GM23338 (cell line): ENCODE data around the gene OPRL1. TPM values are rescaled to one million over a fixed set of nuclear protein-coding genes. Genes with fewer than 3 reads are reported as not detected.

ENCODE experiments used
- ATAC-seq: fragments of 200-7000 bp; cut with Tn5 transposase; 3 replicates; pipeline ENCODE4 v1.9.1; 2020
- DNase-seq: peaks from one replicate; pipeline ENCODE4 v3.0.0-alpha.2; 2015; ENCODE audit warnings: low spot score
- H2AFZ ChIP-seq: fragments of 200-600 bp; sonication (generic); 2 replicates; pipeline ENCODE4 v1.8.0; 2016; ENCODE audit warnings: antibody characterized with exemption, mild to moderate bottlenecking, moderate library complexity
- H3F3A ChIP-seq: fragments of 200-600 bp; sonication (generic); replicated peaks from 2 replicates; pipeline ENCODE4 v1.8.0; 2017; ENCODE audit warnings: antibody characterized with exemption, mixed run types, low read depth
- H3K27ac ChIP-seq: fragments of 200-600 bp; sonication (generic); 2 replicates; pipeline ENCODE4 v1.6.1; 2016; ENCODE audit warnings: low read depth
- H3K27me3 ChIP-seq: fragments of 200-600 bp; sonication (generic); 2 replicates; pipeline ENCODE4 v1.8.0; 2016; ENCODE audit warnings: mild to moderate bottlenecking, mixed run types, moderate library complexity; ENCODE audit not compliant: insufficient read depth
- H3K36me3 ChIP-seq: fragments of 200-600 bp; sonication (generic); 2 replicates; pipeline ENCODE4 v1.8.0; 2016; ENCODE audit warnings: mild to moderate bottlenecking; ENCODE audit not compliant: insufficient read depth
- H3K4me1 ChIP-seq: fragments of 200-600 bp; sonication (generic); 2 replicates; pipeline ENCODE4 v1.8.0; 2016; ENCODE audit warnings: mild to moderate bottlenecking, moderate library complexity; ENCODE audit not compliant: insufficient read depth
- H3K4me2 ChIP-seq: fragments of 200-600 bp; sonication (generic); 2 replicates; pipeline ENCODE4 v1.7.1; 2017; ENCODE audit warnings: mixed run types
- H3K4me3 ChIP-seq: fragments of 200-600 bp; sonication (generic); 2 replicates; pipeline ENCODE4 v1.6.1; 2016; ENCODE audit warnings: mixed run types
- H3K79me2 ChIP-seq: fragments of 200-600 bp; sonication (generic); replicated peaks from 2 replicates; pipeline ENCODE4 v1.8.0; 2017; ENCODE audit warnings: mild to moderate bottlenecking; ENCODE audit not compliant: insufficient read depth
- H3K9me2 ChIP-seq: fragments of 200-600 bp; sonication (generic); 2 replicates; pipeline ENCODE4 v1.8.0; 2017; ENCODE audit not compliant: insufficient read depth
- H4K20me1 ChIP-seq: fragments of 200-600 bp; sonication (generic); replicated peaks from 2 replicates; pipeline ENCODE4 v1.8.0; 2017; ENCODE audit warnings: mild to moderate bottlenecking; ENCODE audit not compliant: insufficient read depth
- H3K27ac Mint-ChIP-seq: 2 replicates; pipeline ENCODE4 v1.8.0; 2020; ENCODE audit warnings: inconsistent platforms, mild to moderate bottlenecking, moderate library complexity, mixed read lengths
- H3K27me3 Mint-ChIP-seq: 3 replicates; pipeline ENCODE4 v1.8.0; 2022; ENCODE audit warnings: low read depth, mild to moderate bottlenecking, moderate library complexity, mixed read lengths, inconsistent platforms; ENCODE audit not compliant: insufficient read depth, poor library complexity
- H3K36me3 Mint-ChIP-seq: 3 replicates; pipeline ENCODE4 v1.8.0; 2021; ENCODE audit warnings: low read depth, mild to moderate bottlenecking, inconsistent platforms, moderate library complexity, mixed read lengths
- H3K4me1 Mint-ChIP-seq: 3 replicates; pipeline ENCODE4 v1.8.0; 2020; ENCODE audit warnings: mild to moderate bottlenecking, inconsistent platforms, mixed read lengths
- H3K4me3 Mint-ChIP-seq: 3 replicates; pipeline ENCODE4 v1.8.0; 2021; ENCODE audit warnings: moderate library complexity, mild to moderate bottlenecking, inconsistent platforms, mixed read lengths
- H3K9me3 Mint-ChIP-seq: 3 replicates; pipeline ENCODE4 v1.8.0; 2020; ENCODE audit warnings: moderate library complexity, mild to moderate bottlenecking, inconsistent platforms, mixed read lengths
- CREB1 ChIP-seq: fragments of 250-450 bp; sonication (Bioruptor Pico); IDR thresholded peaks from 2 replicates; pipeline ENCODE4 v1.5.0; 2020; ENCODE audit warnings: low read depth, mild to moderate bottlenecking, moderate library complexity
- CTCF ChIP-seq, 2 experiments: fragments of 200-600 bp in 1 of 2; sonication (generic) in 1 of 2; conservative IDR thresholded peaks; 2 replicates each; pipeline versions ENCODE4 v1.5.1 to v1.6.1; 2016 to 2017; ENCODE audit warnings: antibody characterized with exemption in 2 of 2, low read depth in 2 of 2, mild to moderate bottlenecking in 2 of 2, moderate library complexity in 1 of 2
- ETS1 ChIP-seq: IDR thresholded peaks from 2 replicates; pipeline ENCODE4 v1.6.1; 2016; ENCODE audit warnings: antibody characterized with exemption
- EZH2 ChIP-seq: fragments of 200-600 bp; sonication (generic); IDR thresholded peaks from one replicate; pipeline ENCODE4 v1.8.0; 2017; ENCODE audit warnings: antibody characterized with exemption, mild to moderate bottlenecking, low read depth; ENCODE audit not compliant: unreplicated experiment
- EZH2phosphoT487 ChIP-seq: fragments of 200-600 bp; sonication (generic); IDR thresholded peaks from one replicate; pipeline ENCODE4 v1.8.1; 2018; ENCODE audit warnings: antibody characterized with exemption; ENCODE audit not compliant: unreplicated experiment
- JUNB ChIP-seq: IDR thresholded peaks from one replicate; pipeline ENCODE4 v1.6.1; 2016; ENCODE audit warnings: antibody characterized with exemption; ENCODE audit not compliant: unreplicated experiment
- NANOG ChIP-seq: IDR thresholded peaks from 2 replicates; pipeline ENCODE4 v1.6.1; 2016; ENCODE audit warnings: antibody characterized with exemption, borderline replicate concordance
- POLR2AphosphoS5 ChIP-seq: IDR thresholded peaks from 2 replicates; pipeline ENCODE4 v1.6.1; 2016; ENCODE audit warnings: antibody characterized with exemption, low read depth
- REST ChIP-seq: IDR thresholded peaks from one replicate; pipeline ENCODE4 v1.6.1; 2018; ENCODE audit warnings: antibody characterized with exemption; ENCODE audit not compliant: unreplicated experiment
- STAT1 ChIP-seq: IDR thresholded peaks from one replicate; pipeline ENCODE4 v1.6.1; 2016; ENCODE audit warnings: antibody characterized with exemption; ENCODE audit not compliant: unreplicated experiment
- ZNF114 ChIP-seq: fragments of 250-450 bp; sonication (Bioruptor Pico); IDR thresholded peaks from 2 replicates; pipeline ENCODE4 v1.5.0; 2020; ENCODE audit warnings: mild to moderate bottlenecking, moderate library complexity
- ZNF331 ChIP-seq: fragments of 250-450 bp; sonication (Bioruptor Pico); IDR thresholded peaks from 2 replicates; pipeline ENCODE4 v1.5.0; 2020; ENCODE audit warnings: low read depth, mild to moderate bottlenecking, moderate library complexity
- ZNF462 ChIP-seq: fragments of 250-450 bp; sonication (Bioruptor Pico); IDR thresholded peaks from 2 replicates; pipeline ENCODE4 v1.5.0; 2020; ENCODE audit warnings: mild to moderate bottlenecking, moderate library complexity
- polyA plus RNA-seq: library from polyadenylated mRNA; unstranded; fragments of >200 nt; fragmentation: Nextera tagmentation; extraction: Ambion mirVana; gene quantifications from 2 replicates; pipeline ENCODE4 v1.2.1, GENCODE V29; 2016
- total RNA-seq: library from RNA; depleted of rRNA; stranded (reverse); fragments of >200 nt; shearing (Covaris generic); gene quantifications from 2 replicates; pipeline ENCODE4 v1.2.3, GENCODE V29; 2014

The OPRL1 gene
- total and polyA plus RNA-seq, 2 experiments from 2014 or later, result 0.27 to 1.1 TPM

GRCh38 chr20:64090165-64090564, 10.3 kb downstream of the OPRL1 start:
- Mint-ChIP-seq H3K27ac (no peak overlapping the region), H3K27me3 (peaks cover 18% of the 10 kb centered on the region), H3K9me3 (no peaks in the 10 kb centered on the region; the same call in 2 of the 3 replicates), H3K36me3 (no peaks in the 10 kb centered on the region; the same call in 2 of the 3 replicates), H3K4me3 (no peak overlapping the region; the same call in 2 of the 3 replicates), H3K4me1 (peaks cover 7% of the 10 kb centered on the region)
- H3K4me1 ChIP-seq, result peaks cover under 1% of the 10 kb centered on the region; the same call in 1 of the 2 replicates
- H2AFZ ChIP-seq, result no peak overlapping the region
- no peak for ATAC-seq
- H3K36me3 ChIP-seq, result no peaks in the 10 kb centered on the region
- H4K20me1 ChIP-seq, result no peaks in the 10 kb centered on the region
- H3K4me3 ChIP-seq, result no peak overlapping the region
- no peak overlapping the region for H3K27ac ChIP-seq
- no peaks in the 10 kb centered on the region for H3F3A ChIP-seq
- H3K27me3 ChIP-seq, result peaks cover 7% of the 10 kb centered on the region
- no peaks in the 10 kb centered on the region for H3K79me2 ChIP-seq
- no peak overlapping the region for H3K4me2 ChIP-seq
- no peak for TF ChIP-seq POLR2AphosphoS5
- no peak for TF ChIP-seq EZH2
- TF ChIP-seq REST, result no peak
- no peak for TF ChIP-seq ETS1
- no peak for TF ChIP-seq CREB1 (CRISPR knock-in tag)
- no peak for TF ChIP-seq ZNF114 (CRISPR knock-in tag)
- TF ChIP-seq STAT1, result no peak
- TF ChIP-seq ZNF331, result no peak
- TF ChIP-seq ZNF462 (CRISPR knock-in tag), result no peak
- TF ChIP-seq JUNB, result no peak
- TF ChIP-seq EZH2phosphoT487, result no peak
- no peak for TF ChIP-seq CTCF (conservative IDR thresholded peaks at IDR 0.05; ENCODE audit: low read depth in 2 of 2)
- TF ChIP-seq NANOG, result no peak
- no peak for DNase-seq
- no peaks in the 10 kb centered on the region for H3K9me2 ChIP-seq
